ENCODE data around the gene EDA. TPM values are rescaled to one million over a fixed set of nuclear protein-coding genes. Genes with fewer than 3 reads are reported as not detected.

EDA gene
- total RNA-seq, 2 experiments from 2014 or later = 4.2 to 5.1 TPM

- Mint-ChIP-seq H3K36me3 (ENCODE audit: low read depth) (no peaks in the 10 kb centered on the region), H3K4me1 (ENCODE audit: low read depth) (no peaks in the 10 kb centered on the region), H3K27ac (no peak within 1 kb of the TSS), H3K9me3 (no peaks in the 10 kb centered on the region), H3K4me3 (no peak within 1 kb of the TSS), H3K27me3 (ENCODE audit: low read depth) (no peaks in the 10 kb centered on the region)
- intact Hi-C loops (cut with micrococcal nuclease) = no loop called here
- CTCF ChIA-PET = no interaction called here
- no peak for DNase-seq
Observed at GRCh38 chrX:70062076-70062475, 446.2 kb downstream of the EDA start, which contains the start of gene OTUD6A. Gene OTUD6A (plus strand): TSS chrX:70062457. CDS start chrX:70062525, 68 bp downstream.

DNA sequence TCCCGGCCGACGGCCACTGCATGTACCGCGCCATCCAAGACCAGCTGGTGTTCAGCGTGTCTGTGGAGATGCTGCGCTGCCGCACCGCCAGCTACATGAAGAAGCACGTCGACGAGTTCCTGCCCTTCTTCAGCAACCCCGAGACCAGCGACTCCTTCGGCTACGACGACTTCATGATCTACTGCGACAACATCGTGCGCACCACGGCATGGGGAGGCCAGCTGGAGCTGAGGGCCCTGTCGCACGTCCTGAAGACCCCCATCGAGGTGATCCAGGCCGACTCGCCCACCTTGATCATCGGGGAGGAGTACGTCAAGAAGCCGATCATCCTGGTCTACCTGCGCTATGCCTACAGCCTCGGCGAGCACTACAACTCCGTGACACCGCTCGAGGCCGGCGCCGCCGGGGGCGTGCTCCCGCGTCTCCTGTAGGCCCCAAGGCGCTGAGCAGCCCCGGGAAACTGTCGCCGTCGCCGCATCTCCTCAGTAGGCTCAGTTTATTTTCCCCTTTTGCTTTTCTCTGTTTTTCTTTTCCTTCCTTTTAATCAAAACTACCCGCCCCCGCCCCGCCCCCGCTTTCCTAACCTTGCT, 447.1 kb downstream of the EDA start:
- H3K36me3 Mint-ChIP-seq (ENCODE audit: low read depth) = no peaks in the 10 kb centered on the region
- no peak for DNase-seq
- no peaks in the 10 kb centered on the region for H3K4me1 Mint-ChIP-seq (ENCODE audit: low read depth)
- H3K9me3 Mint-ChIP-seq = no peaks in the 10 kb centered on the region
- H3K27me3 Mint-ChIP-seq (ENCODE audit: low read depth) = no peaks in the 10 kb centered on the region
- no peak overlapping the region for H3K4me3 Mint-ChIP-seq
- intact Hi-C loops (cut with micrococcal nuclease) = no loop called here
- H3K27ac Mint-ChIP-seq = no peak overlapping the region
- CTCF ChIA-PET = no interaction called here

DNA sequence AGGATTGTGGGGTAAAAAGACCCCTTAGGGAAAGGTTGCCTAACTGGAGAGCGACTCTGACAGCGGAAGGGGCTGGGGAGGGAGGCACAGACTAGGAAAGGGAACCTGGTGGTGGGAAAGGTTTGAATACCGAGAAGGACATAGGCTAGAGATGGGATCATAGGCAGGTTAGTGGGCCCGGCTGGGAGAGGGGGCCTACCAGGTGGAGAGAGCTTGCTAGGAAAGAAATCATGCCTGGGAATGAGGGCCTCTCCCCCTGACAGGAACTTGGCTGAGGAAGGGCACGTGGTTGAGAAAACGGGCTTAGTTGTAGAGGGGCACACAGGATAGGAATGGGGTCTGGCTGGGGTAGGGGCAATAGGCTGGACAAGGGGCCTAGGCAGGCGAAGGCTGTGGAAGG, 450.7 kb downstream of the EDA start:
- Mint-ChIP-seq H3K27me3 (ENCODE audit: low read depth) (no peaks in the 10 kb centered on the region), H3K36me3 (ENCODE audit: low read depth) (no peaks in the 10 kb centered on the region), H3K4me3 (no peak overlapping the region), H3K27ac (no peak overlapping the region), H3K9me3 (no peaks in the 10 kb centered on the region), H3K4me1 (ENCODE audit: low read depth) (no peaks in the 10 kb centered on the region)
- intact Hi-C loops (cut with micrococcal nuclease) = no loop called here
- no peak for DNase-seq
- CTCF ChIA-PET = no interaction called here

- intact Hi-C loops (cut with micrococcal nuclease) = no loop called here
- DNase-seq = no peak
- Mint-ChIP-seq H3K4me1 (ENCODE audit: low read depth) (no peaks in the 10 kb centered on the region), H3K27me3 (ENCODE audit: low read depth) (no peaks in the 10 kb centered on the region), H3K9me3 (no peaks in the 10 kb centered on the region), H3K36me3 (ENCODE audit: low read depth) (no peaks in the 10 kb centered on the region), H3K27ac (no peak overlapping the region), H3K4me3 (no peak overlapping the region)
- CTCF ChIA-PET = no interaction called here
Observed at GRCh38 chrX:70079297-70079696, 463.4 kb downstream of the EDA start.

DNA sequence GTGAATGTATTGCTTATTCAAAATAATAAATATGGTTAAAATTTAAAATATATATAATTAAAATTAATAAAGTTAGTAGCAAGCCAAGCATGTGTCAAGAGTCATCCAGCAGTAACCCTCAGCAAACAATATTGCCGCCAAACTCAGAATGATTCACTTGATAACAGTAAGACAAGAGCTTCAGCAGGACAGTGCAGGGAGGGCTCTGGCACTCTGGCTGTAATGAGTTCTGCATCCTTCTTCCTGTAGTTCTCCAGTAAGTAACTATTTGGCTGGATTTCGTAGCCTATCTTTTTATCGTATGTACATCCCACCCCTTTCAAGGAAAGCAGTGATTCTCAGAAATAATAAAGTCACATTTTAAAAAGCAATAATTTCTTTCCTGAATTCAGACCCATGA, 464.0 kb downstream of the EDA start:
- intact Hi-C loops (cut with micrococcal nuclease) = no loop called here
- Mint-ChIP-seq H3K4me3 (no peak overlapping the region), H3K9me3 (no peaks in the 10 kb centered on the region), H3K27ac (no peak overlapping the region), H3K27me3 (ENCODE audit: low read depth) (no peaks in the 10 kb centered on the region), H3K36me3 (ENCODE audit: low read depth) (no peaks in the 10 kb centered on the region), H3K4me1 (ENCODE audit: low read depth) (no peaks in the 10 kb centered on the region)
- CTCF ChIA-PET = interaction anchor here (0.6 kb wide), 1 partner anchor 19 kb away, joined by 3 read pairs; no protein-coding TSS in a partner anchor
- DNase-seq = no peak

GRCh38 chrX:70082723-70083122, 466.8 kb downstream of the EDA start:
- intact Hi-C loops (cut with micrococcal nuclease) = no loop called here
- DNase-seq = no peak
- CTCF ChIA-PET = interaction anchor here (0.5 kb wide), 1 partner anchor 12 kb away, joined by 3 read pairs; no protein-coding TSS in a partner anchor
- no peaks in the 10 kb centered on the region for H3K27me3 Mint-ChIP-seq (ENCODE audit: low read depth)
- no peak overlapping the region for H3K27ac Mint-ChIP-seq
- H3K4me1 Mint-ChIP-seq (ENCODE audit: low read depth) = no peaks in the 10 kb centered on the region
- H3K4me3 Mint-ChIP-seq = no peak overlapping the region
- H3K9me3 Mint-ChIP-seq = no peaks in the 10 kb centered on the region
- no peaks in the 10 kb centered on the region for H3K36me3 Mint-ChIP-seq (ENCODE audit: low read depth)

DNA sequence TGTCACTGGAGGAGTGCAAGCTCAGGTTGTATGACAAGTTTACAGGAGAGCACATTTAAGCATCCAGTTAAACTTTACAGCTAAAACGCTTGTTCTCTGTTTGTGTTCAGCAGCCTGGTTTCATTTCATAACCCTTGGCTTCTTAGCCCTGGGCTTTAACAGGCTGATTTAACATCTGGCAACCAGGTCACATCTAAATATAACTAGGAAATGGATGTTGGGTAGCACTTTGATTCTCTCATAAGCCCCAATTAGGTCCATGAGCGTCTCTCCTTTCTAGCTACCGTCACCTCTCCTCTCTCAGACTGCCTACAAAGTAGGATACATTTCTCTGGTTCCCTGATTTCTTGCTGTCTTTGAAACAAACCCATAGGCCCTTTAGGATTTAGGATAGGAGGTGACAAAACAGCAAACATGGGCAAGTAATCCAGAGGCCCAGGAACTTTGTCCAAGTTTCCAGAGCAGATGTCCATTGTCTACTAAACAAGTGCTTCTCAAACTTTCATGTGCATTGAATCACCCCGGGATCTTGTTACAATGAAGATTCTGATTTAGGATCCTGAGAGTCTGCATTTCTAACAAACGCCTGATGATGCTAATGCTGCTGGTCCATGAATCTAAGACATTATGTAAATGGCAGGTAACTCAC, 468.8 kb downstream of the EDA start:
- H3K36me3 Mint-ChIP-seq (ENCODE audit: low read depth) = no peaks in the 10 kb centered on the region
- H3K27me3 Mint-ChIP-seq (ENCODE audit: low read depth) = no peaks in the 10 kb centered on the region
- no peaks in the 10 kb centered on the region for H3K9me3 Mint-ChIP-seq
- peaks cover 2% of the 10 kb centered on the region for H3K4me1 Mint-ChIP-seq (ENCODE audit: low read depth)
- DNase-seq = no peak
- CTCF ChIA-PET = interaction anchor here (1.3 kb wide), 1 partner anchor 13 kb away, joined by 3 read pairs; no protein-coding TSS in a partner anchor
- intact Hi-C loops (cut with micrococcal nuclease) = no loop called here
- H3K27ac Mint-ChIP-seq = no peak overlapping the region
- H3K4me3 Mint-ChIP-seq = no peak overlapping the region

DNA sequence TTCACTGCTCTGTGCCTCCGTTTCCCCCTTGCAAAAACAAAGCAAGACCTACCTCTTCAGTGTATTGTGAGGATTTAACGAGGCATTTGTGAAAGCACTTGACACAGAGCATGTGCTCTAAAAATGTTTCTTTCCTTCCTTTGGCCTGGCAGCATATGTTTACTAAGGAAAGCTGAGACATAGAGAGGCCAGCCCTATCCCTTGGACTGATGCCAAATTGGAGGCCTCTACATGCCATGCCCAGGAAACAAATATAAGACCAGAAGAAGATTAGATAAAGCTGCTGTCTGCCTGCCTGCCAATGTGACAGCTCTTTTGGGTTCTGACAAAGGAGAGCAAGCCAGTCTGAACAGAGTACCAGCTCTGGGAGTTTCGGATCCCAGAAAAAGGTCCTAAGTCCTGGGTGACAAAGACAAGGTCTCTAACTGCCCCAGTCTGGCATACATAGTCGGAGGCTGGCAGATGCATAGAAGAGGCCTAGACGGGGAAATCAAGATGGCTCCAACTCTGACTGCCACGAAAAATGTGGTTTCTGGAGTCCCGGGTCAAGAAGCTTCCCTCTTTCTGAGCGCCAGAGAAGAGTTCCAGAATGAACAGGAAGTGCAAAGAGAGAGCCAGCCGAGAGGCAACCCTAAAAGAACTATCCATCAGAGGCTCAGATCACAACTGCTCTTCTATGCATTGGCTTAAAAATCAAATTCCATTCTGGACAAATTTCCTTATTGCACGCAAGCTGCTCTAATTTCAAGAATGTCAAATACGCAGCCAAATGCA, 472.1 kb downstream of the EDA start:
- H3K36me3 Mint-ChIP-seq (ENCODE audit: low read depth) = no peaks in the 10 kb centered on the region
- CTCF ChIA-PET = interaction anchor here (2.9 kb wide), 1 partner anchor 9 kb away, joined by 17 read pairs; no protein-coding TSS in a partner anchor
- DNase-seq = no peak
- intact Hi-C loops (cut with micrococcal nuclease) = no loop called here
- H3K27me3 Mint-ChIP-seq (ENCODE audit: low read depth) = no peaks in the 10 kb centered on the region
- H3K9me3 Mint-ChIP-seq = no peaks in the 10 kb centered on the region
- peaks cover 2% of the 10 kb centered on the region for H3K4me1 Mint-ChIP-seq (ENCODE audit: low read depth)
- H3K27ac Mint-ChIP-seq = no peak overlapping the region
- no peak overlapping the region for H3K4me3 Mint-ChIP-seq

DNA sequence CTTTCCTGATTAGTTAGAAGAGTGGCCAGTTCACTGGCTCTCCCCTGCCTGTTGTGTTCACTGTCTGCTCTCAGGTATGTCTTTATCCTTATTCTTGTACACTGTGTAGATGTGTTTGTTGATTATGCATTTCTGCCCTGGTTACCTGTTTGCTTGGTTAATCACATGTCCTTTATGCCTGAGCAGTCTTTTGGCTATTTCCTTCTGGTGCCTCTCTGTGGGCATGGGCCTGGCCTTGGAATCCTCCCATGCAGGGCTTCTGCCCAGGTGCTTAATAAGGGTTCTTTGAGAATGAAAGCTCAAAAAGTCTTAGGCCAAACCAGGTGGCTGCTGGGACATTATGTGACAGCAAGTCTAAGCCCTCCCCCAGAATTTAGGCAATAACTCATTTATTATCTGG, 472.8 kb downstream of the EDA start:
- Mint-ChIP-seq H3K4me1 (ENCODE audit: low read depth) (peaks cover 2% of the 10 kb centered on the region), H3K36me3 (ENCODE audit: low read depth) (no peaks in the 10 kb centered on the region), H3K27ac (no peak overlapping the region), H3K27me3 (ENCODE audit: low read depth) (no peaks in the 10 kb centered on the region), H3K9me3 (no peaks in the 10 kb centered on the region), H3K4me3 (no peak overlapping the region)
- intact Hi-C loops (cut with micrococcal nuclease) = no loop called here
- no peak for DNase-seq
- CTCF ChIA-PET = no interaction called here

Small RNA genes within 50 kb of the gene (microRNA-seq; reads per million reads assigned to microRNA genes)
- gene MIR676 (ENCODE audit: borderline microRNAs expressed, borderline replicate concordance) = 7.1 reads per million, percentile 11 among the genes with 10 or more reads in this experiment

Other genes with a start within 250 kb of the EDA start
- gene NALF2, start 111.8 kb upstream of the EDA start, total RNA-seq = under 1 TPM; 0.22 to 0.29 TPM

Measured in activated naive CD4-positive, alpha-beta T cell treated with anti-CD3 and anti-CD28 coated beads for 36 hours (primary cell).